Transverse colon (tissue), 4 donors: ENCODE data around the gene PLCH1. TPM values are rescaled to one million over a fixed set of nuclear protein-coding genes. Genes with fewer than 3 reads are reported as not detected.

Source experiments
- DNase-seq: peaks from one replicate; pipeline ENCODE4 v3.0.0-alpha.2; 2019
- H3K27ac ChIP-seq, 4 donors: fragments of 200-600 bp; sonication (generic); 2 replicates each; pipeline ENCODE4 v1.5.1; 2016 to 2018; ENCODE audit warnings: inconsistent platforms in 4 of 4
- H3K27me3 ChIP-seq: fragments of 200-600 bp; sonication (generic); 2 replicates; pipeline ENCODE4 v1.5.1; 2017; ENCODE audit warnings: inconsistent platforms
- H3K36me3 ChIP-seq, 4 donors: fragments of 200-600 bp; sonication (generic); 2 replicates each; pipeline ENCODE4 v1.5.1; 2017 to 2019; ENCODE audit warnings: inconsistent platforms in 4 of 4
- H3K4me1 ChIP-seq, 4 donors: fragments of 200-600 bp; sonication (generic); 2 replicates each; pipeline ENCODE4 v1.5.1; 2017 to 2020; ENCODE audit warnings: inconsistent platforms in 4 of 4
- H3K4me3 ChIP-seq, 4 donors: fragments of 200-600 bp; sonication (generic); 1 replicate in 1 of 4; 2 replicates in 3 of 4; pipeline versions ENCODE4 v1.5.1 to v1.6.1; 2017 to 2019; ENCODE audit warnings: inconsistent platforms in 4 of 4
- H3K9me3 ChIP-seq, 2 donors: fragments of 200-600 bp; sonication (generic); 2 replicates each; pipeline ENCODE4 v1.5.1; 2017 to 2019; ENCODE audit warnings: inconsistent platforms in 2 of 2
- CTCF ChIP-seq, 5 experiments: fragments of 200-600 bp in 3 of 5; fragments of 450-650 bp in 2 of 5; sonication (generic) in 3 of 5; IDR thresholded peaks; 1 replicate in 2 of 5; 2 replicates in 3 of 5; pipeline ENCODE4 v1.5.1; 2016 to 2017; ENCODE audit warnings: antibody characterized with exemption in 5 of 5, inconsistent platforms in 3 of 5, mild to moderate bottlenecking in 2 of 5, moderate library complexity in 1 of 5
- EP300 ChIP-seq: sonication (generic); formaldehyde crosslinking; IDR thresholded peaks from one replicate; pipeline ENCODE4 v1.6.1; 2017; ENCODE audit warnings: antibody characterized with exemption, low read depth
- POLR2A ChIP-seq: fragments of 450-650 bp; IDR thresholded peaks from one replicate; pipeline ENCODE4 v1.6.1; 2016; ENCODE audit warnings: antibody characterized with exemption, mild to moderate bottlenecking, moderate library complexity
- POLR2AphosphoS5 ChIP-seq, 3 donors: sonication (generic); formaldehyde crosslinking; IDR thresholded peaks; one replicate each; pipeline ENCODE4 v1.6.1; 2016; ENCODE audit warnings: antibody characterized with exemption in 3 of 3
- WGBS, 2 donors: methylation state at CpG; one replicate each; pipeline ENCODE4 v1.1.5; 2018; ENCODE audit warnings: low coverage in 1 of 2; 5-methylcytosine and 5-hydroxymethylcytosine counted together
- in situ Hi-C, 4 donors: fragments of 200-750 bp; cut with MboI; loops; one replicate each; pipeline versions ENCODE4 v1.15.0 to v1.15.1; 2017; ENCODE audit warnings: low sequenced_read_pairs in 3 of 4, low pct_ligation_motif_present in 1 of 4, low pct_unique_long_range_greater_than_20kb in 1 of 4
- intact Hi-C: fragments of 100-400 bp; cut with DNase I; formaldehyde crosslinking; loops from one replicate; pipeline ENCODE4 v1.15.1; 2023; ENCODE audit warnings: low total_unique reads
- total RNA-seq, 4 donors: library from RNA; depleted of rRNA; stranded (reverse); fragments of >200 nt; gene quantifications; one replicate each; pipeline ENCODE4 v1.1.0, GENCODE V29; 2016

PLCH1 gene
- total RNA-seq, 4 donors from 2014 or later, result 8.2 to 33.4 (median 8.5) TPM

- no peaks in the 10 kb centered on the region for H3K36me3 ChIP-seq
- no peak for TF ChIP-seq POLR2AphosphoS5 (IDR thresholded peaks at IDR 0.05)
- no peak for TF ChIP-seq EP300
- no peak for TF ChIP-seq POLR2A
- no peak for TF ChIP-seq CTCF (IDR thresholded peaks at IDR 0.05)
- H3K27me3 ChIP-seq, result no peaks in the 10 kb centered on the region
- H3K27ac ChIP-seq, result no peak overlapping the region
- peaks cover 0 to 6% (median 0%) of the 10 kb centered on the region in 4 donors for H3K4me1 ChIP-seq
- no peaks in the 10 kb centered on the region for H3K9me3 ChIP-seq
- in situ Hi-C loops (no loop called here), intact Hi-C loops (no loop called here)
- WGBS, 2 donors, result 91 to 92% methylated on average over 3 to 4 of the region's 4 CpGs
- DNase-seq, result no peak
- H3K4me3 ChIP-seq, result no peak overlapping the region
Measured at GRCh38 chr3:155556531-155556930, 188.3 kb downstream of the PLCH1 start.

- 78 to 81% methylated on average over 2 of the region's 2 CpGs for WGBS, 2 donors
- no peaks in the 10 kb centered on the region for H3K9me3 ChIP-seq
- no peak overlapping the region for H3K27ac ChIP-seq
Measured at GRCh38 chr3:155555479-155556060, 189.3 kb downstream of the PLCH1 start.

GRCh38 chr3:155554777-155555451 lies 190.0 kb downstream of the PLCH1 start:
- H3K4me1 ChIP-seq, result peaks cover 0 to 6% (median 0%) of the 10 kb centered on the region in 4 donors
- no peak for DNase-seq
- no peak overlapping the region for H3K27ac ChIP-seq
- no peak overlapping the region for H3K4me3 ChIP-seq
- no peaks in the 10 kb centered on the region for H3K9me3 ChIP-seq
- no peaks in the 10 kb centered on the region for H3K36me3 ChIP-seq
- TF ChIP-seq CTCF (IDR thresholded peaks at IDR 0.05) (no peak), POLR2A (no peak), EP300 (no peak), POLR2AphosphoS5 (IDR thresholded peaks at IDR 0.05) (no peak)
- H3K27me3 ChIP-seq, result no peaks in the 10 kb centered on the region
- 26 to 37% methylated on average over 4 of the region's 4 CpGs for WGBS, 2 donors
- intact Hi-C loops, result no loop called here
- in situ Hi-C loops, result no loop called here

More at GRCh38 chr3:155555479-155556060, 189.3 kb downstream of the PLCH1 start:
- H3K27me3 ChIP-seq, result no peaks in the 10 kb centered on the region
- no peak for DNase-seq
- peaks cover 0 to 6% (median 0%) of the 10 kb centered on the region in 4 donors for H3K4me1 ChIP-seq
- no peak for TF ChIP-seq POLR2AphosphoS5 (IDR thresholded peaks at IDR 0.05)
- TF ChIP-seq CTCF (IDR thresholded peaks at IDR 0.05), result no peak
- TF ChIP-seq EP300, result no peak
- TF ChIP-seq POLR2A, result no peak
- no peak overlapping the region for H3K4me3 ChIP-seq
- intact Hi-C loops (no loop called here), in situ Hi-C loops (no loop called here)
- no peaks in the 10 kb centered on the region for H3K36me3 ChIP-seq

- H3K27ac ChIP-seq, result no peak overlapping the region
- H3K9me3 ChIP-seq, result no peaks in the 10 kb centered on the region
- no peak overlapping the region for H3K4me3 ChIP-seq
- intact Hi-C loops, result no loop called here
- TF ChIP-seq POLR2AphosphoS5 (IDR thresholded peaks at IDR 0.05), result no peak
- TF ChIP-seq POLR2A, result no peak
- no peak for TF ChIP-seq CTCF (IDR thresholded peaks at IDR 0.05)
- no peak for TF ChIP-seq EP300
- no peak for DNase-seq
- no peaks in the 10 kb centered on the region for H3K27me3 ChIP-seq
- in situ Hi-C loops, result no loop called here
- WGBS, 2 donors, result 58 to 76% methylated on average over 2 to 4 of the region's 4 CpGs
- H3K4me1 ChIP-seq, result peaks cover 0 to 6% (median 0%) of the 10 kb centered on the region in 4 donors
- H3K36me3 ChIP-seq, result no peaks in the 10 kb centered on the region
Measured at GRCh38 chr3:155553780-155554179, 191.1 kb downstream of the PLCH1 start.
